Prostate gland (tissue), 2 donors: Measurements from ENCODE around the gene ZDHHC5. TPM values are rescaled to one million over a fixed set of nuclear protein-coding genes. Genes with fewer than 3 reads are reported as not detected.

Experiments
- DNase-seq: peaks from one replicate; pipeline ENCODE4 v3.0.0-alpha.2; 2019; ENCODE audit warnings: low spot score
- H3K27ac ChIP-seq, 2 donors: fragments of 200-600 bp; sonication (generic); 2 replicates each; pipeline ENCODE4 v1.5.1; 2017 to 2019
- H3K27me3 ChIP-seq: fragments of 200-600 bp; sonication (generic); replicated peaks from 2 replicates; pipeline ENCODE4 v1.5.1; 2019; ENCODE audit not compliant: insufficient read depth
- H3K36me3 ChIP-seq, 2 donors: fragments of 200-600 bp; sonication (generic); 1 replicate in 1 of 2; 2 replicates in 1 of 2; pipeline versions ENCODE4 v1.5.1 to v1.8.1; 2017 to 2019
- H3K4me1 ChIP-seq: fragments of 200-600 bp; sonication (generic); replicated peaks from 2 replicates; pipeline ENCODE4 v1.5.1; 2019
- H3K4me3 ChIP-seq, 2 donors: fragments of 200-600 bp; sonication (generic); 2 replicates each; pipeline ENCODE4 v1.5.1; 2017 to 2019
- H3K9me3 ChIP-seq: fragments of 200-600 bp; sonication (generic); 2 replicates; pipeline ENCODE4 v1.5.1; 2017
- POLR2A ChIP-seq: fragments of 450-650 bp; IDR thresholded peaks from one replicate; pipeline ENCODE4 v1.6.1; 2016; ENCODE audit warnings: antibody characterized with exemption, mild to moderate bottlenecking
- POLR2AphosphoS5 ChIP-seq: sonication (generic); formaldehyde crosslinking; IDR thresholded peaks from one replicate; pipeline ENCODE4 v1.6.1; 2017; ENCODE audit warnings: antibody characterized with exemption
- WGBS: methylation state at CpG from one replicate; pipeline ENCODE4 v1.1.5; 2018; 5-methylcytosine and 5-hydroxymethylcytosine counted together
- intact Hi-C: fragments of 100-400 bp; cut with DNase I; formaldehyde crosslinking; loops from one replicate; pipeline ENCODE4 v1.14.2; 2022
- total RNA-seq, 2 donors: library from RNA; depleted of rRNA; stranded (reverse); fragments of >200 nt; gene quantifications; one replicate each; pipeline ENCODE4 v1.1.0, GENCODE V29; 2016
- TF ChIP-seq, protein P1 (sequence below), 4 experiments: fragments of 200-600 bp in 2 of 4; fragments of 450-650 bp in 2 of 4; sonication (generic) in 2 of 4; IDR thresholded peaks; 1 replicate in 3 of 4; 2 replicates in 1 of 4; pipeline ENCODE4 v1.5.1; 2016 to 2019; ENCODE audit warnings: antibody characterized with exemption in 4 of 4, mild to moderate bottlenecking in 2 of 4, moderate library complexity in 2 of 4

ZDHHC5 gene
- total RNA-seq, 2 donors from 2014 or later = 65.4 to 69.9 TPM

GRCh38 chr11:57633394-57634070 is 34.4 kb upstream of the ZDHHC5 start:
- H3K9me3 ChIP-seq = no peaks in the 10 kb centered on the region
- no peak for DNase-seq
- no peak overlapping the region for H3K4me3 ChIP-seq
- peaks cover 5% of the 10 kb centered on the region for H3K4me1 ChIP-seq
- no peak overlapping the region for H3K27ac ChIP-seq
- intact Hi-C loops = no loop called here
- 76% methylated on average over 6 of the region's 6 CpGs for WGBS
- no peaks in the 10 kb centered on the region for H3K36me3 ChIP-seq
- no peaks in the 10 kb centered on the region for H3K27me3 ChIP-seq
- TF ChIP-seq, protein P1, sequence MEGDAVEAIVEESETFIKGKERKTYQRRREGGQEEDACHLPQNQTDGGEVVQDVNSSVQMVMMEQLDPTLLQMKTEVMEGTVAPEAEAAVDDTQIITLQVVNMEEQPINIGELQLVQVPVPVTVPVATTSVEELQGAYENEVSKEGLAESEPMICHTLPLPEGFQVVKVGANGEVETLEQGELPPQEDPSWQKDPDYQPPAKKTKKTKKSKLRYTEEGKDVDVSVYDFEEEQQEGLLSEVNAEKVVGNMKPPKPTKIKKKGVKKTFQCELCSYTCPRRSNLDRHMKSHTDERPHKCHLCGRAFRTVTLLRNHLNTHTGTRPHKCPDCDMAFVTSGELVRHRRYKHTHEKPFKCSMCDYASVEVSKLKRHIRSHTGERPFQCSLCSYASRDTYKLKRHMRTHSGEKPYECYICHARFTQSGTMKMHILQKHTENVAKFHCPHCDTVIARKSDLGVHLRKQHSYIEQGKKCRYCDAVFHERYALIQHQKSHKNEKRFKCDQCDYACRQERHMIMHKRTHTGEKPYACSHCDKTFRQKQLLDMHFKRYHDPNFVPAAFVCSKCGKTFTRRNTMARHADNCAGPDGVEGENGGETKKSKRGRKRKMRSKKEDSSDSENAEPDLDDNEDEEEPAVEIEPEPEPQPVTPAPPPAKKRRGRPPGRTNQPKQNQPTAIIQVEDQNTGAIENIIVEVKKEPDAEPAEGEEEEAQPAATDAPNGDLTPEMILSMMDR (IDR thresholded peaks at IDR 0.05) = no peak
- no peak for TF ChIP-seq POLR2A
- no peak for TF ChIP-seq POLR2AphosphoS5

- no peak overlapping the region for H3K4me3 ChIP-seq
- no peak for DNase-seq
- H3K36me3 ChIP-seq = no peaks in the 10 kb centered on the region
- TF ChIP-seq POLR2AphosphoS5 (no peak), POLR2A (no peak)
- TF ChIP-seq, protein P1 (IDR thresholded peaks at IDR 0.05) = no peak
- intact Hi-C loops = no loop called here
- no peaks in the 10 kb centered on the region for H3K9me3 ChIP-seq
- no peak overlapping the region for H3K27ac ChIP-seq
- peaks cover 5% of the 10 kb centered on the region for H3K4me1 ChIP-seq
- no peaks in the 10 kb centered on the region for H3K27me3 ChIP-seq
These were observed 33.6 kb upstream of the ZDHHC5 start for GRCh38 chr11:57634311-57634710.

DNA sequence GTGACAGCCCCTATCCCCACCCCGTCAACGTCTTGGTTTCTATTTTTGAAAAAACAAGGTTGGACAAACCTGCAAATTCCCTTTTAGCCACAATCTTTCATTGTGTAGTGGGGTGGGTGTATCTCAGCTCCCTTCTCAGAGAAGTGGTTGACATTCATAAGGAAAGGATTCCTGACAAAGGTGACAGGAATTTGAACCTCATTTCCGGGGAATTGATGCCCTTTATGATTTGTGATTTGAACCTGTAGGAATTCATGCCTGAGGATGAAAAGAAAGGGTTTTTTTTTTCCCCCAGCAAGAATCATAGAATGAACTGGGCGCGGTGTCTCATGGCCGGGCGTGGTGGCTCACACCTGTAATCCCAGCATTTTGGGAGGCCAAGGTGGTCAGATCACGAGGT is 32.7 kb upstream of the ZDHHC5 start:
- Histone ChIP-seq H3K9me3 (no peaks in the 10 kb centered on the region), H3K4me3 (no peak overlapping the region), H3K27ac (no peak overlapping the region), H3K27me3 (no peaks in the 10 kb centered on the region), H3K4me1 (peaks cover 5% of the 10 kb centered on the region), H3K36me3 (no peaks in the 10 kb centered on the region)
- 85% methylated on average over 8 of the region's 8 CpGs for WGBS
- TF ChIP-seq POLR2A (no peak), POLR2AphosphoS5 (no peak)
- TF ChIP-seq, protein P1 (IDR thresholded peaks at IDR 0.05) = no peak
- intact Hi-C loops = no loop called here
- no peak for DNase-seq

DNA sequence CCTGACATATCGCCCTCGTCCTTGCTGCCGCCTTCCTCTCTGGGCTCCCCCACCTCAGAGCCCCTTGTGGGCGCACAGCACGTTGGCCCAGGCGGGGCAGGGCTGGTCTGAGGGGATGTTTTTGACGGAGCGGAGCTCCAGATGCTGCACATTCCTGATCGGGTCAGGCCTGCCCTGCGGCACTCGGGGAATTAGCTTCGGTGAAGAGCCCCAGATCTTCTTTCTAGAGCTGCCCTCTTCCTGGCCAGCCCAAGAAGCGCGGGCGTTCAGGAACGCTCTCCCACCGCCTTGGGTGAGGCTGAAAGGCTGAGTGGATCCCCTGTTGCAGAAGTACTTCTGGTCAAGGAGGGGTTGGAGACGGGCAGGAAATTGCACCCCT is 30.3 kb upstream of the ZDHHC5 start:
- intact Hi-C loops = loop anchor here (2.0 kb wide), 1 partner anchor 39 kb away; no protein-coding TSS in a partner anchor
- H3K27me3 ChIP-seq = no peaks in the 10 kb centered on the region
- peak overlapping the region; percentile 66 to 81 for H3K27ac ChIP-seq
- 13% methylated on average over 18 of the region's 18 CpGs for WGBS
- H3K36me3 ChIP-seq = no peaks in the 10 kb centered on the region
- peak overlapping the region; percentile 52 to 76 for H3K4me3 ChIP-seq
- TF ChIP-seq POLR2A (no peak), POLR2AphosphoS5 (no peak)
- TF ChIP-seq, protein P1 (IDR thresholded peaks at IDR 0.05) = no peak
- peaks cover 5% of the 10 kb centered on the region for H3K4me1 ChIP-seq
- no peak for DNase-seq
- H3K9me3 ChIP-seq = no peaks in the 10 kb centered on the region
